T47D (cell line): ENCODE results near the gene TPRN.

ENCODE experiments used
- DNase-seq, 2 experiments: peaks; one replicate each; pipeline versions ENCODE4 v3.0.0 to v3.0.0-alpha.2; 2011 to 2012; ENCODE audit warnings: low read depth in 1 of 2, low spot score in 1 of 2
- JUND ChIP-seq: IDR thresholded peaks from 2 replicates; pipeline ENCODE4 v1.6.1; 2012; ENCODE audit warnings: low read depth
- in situ Hi-C: cut with HindIII; loops from 2 replicates; pipeline ENCODE4 v1.10.0; 2016; ENCODE audit warnings: low sequenced_read_pairs, low pct_unique_long_range_greater_than_20kb

TPRN gene

GRCh38 chr9:137226338-137227053 is 26.0 kb upstream of the TPRN start:
- DNase-seq, result peak in 1 of 2 experiments; percentile 81
- TF ChIP-seq JUND, result no peak
- in situ Hi-C loops, result no loop called here

GRCh38 chr9:137225699-137226331 is 25.3 kb upstream of the TPRN start:
- in situ Hi-C loops, result no loop called here

GRCh38 chr9:137224830-137225694 is 24.5 kb upstream of the TPRN start, which contains the start of gene CYSRT1:
Gene CYSRT1, plus strand, starts transcription at chr9:137225174. Its CDS starts 448 bp downstream, at chr9:137225622.
- in situ Hi-C loops, result no loop called here
- peak in 1 of 2 experiments; percentile 54 for DNase-seq
- no peak for TF ChIP-seq JUND

More at GRCh38 chr9:137225699-137226331, 25.3 kb upstream of the TPRN start:
- DNase-seq, result no peak
- no peak for TF ChIP-seq JUND

GRCh38 chr9:137223078-137223970 is 22.8 kb upstream of the TPRN start:
- in situ Hi-C loops, result no loop called here
- no peak; the same call in none of the 2 replicates for TF ChIP-seq JUND
- peak; percentile 99 to 100 for DNase-seq

- no peak for TF ChIP-seq JUND
- in situ Hi-C loops, result no loop called here
- peak in 1 of 2 experiments; percentile 70 for DNase-seq
Measured at GRCh38 chr9:137222190-137223077, 21.9 kb upstream of the TPRN start, which contains the start of gene RNF208. Gene RNF208, minus strand, starts transcription at chr9:137222240. Its CDS starts 1,028 bp downstream, at chr9:137221212.

GRCh38 chr9:137221506-137222111 is 21.1 kb upstream of the TPRN start:
- in situ Hi-C loops, result no loop called here
- peak in 1 of 2 experiments; percentile 55 for DNase-seq
- no peak for TF ChIP-seq JUND

GRCh38 chr9:137221095-137221505 is 20.6 kb upstream of the TPRN start:
- in situ Hi-C loops, result no loop called here
- TF ChIP-seq JUND, result no peak
- no peak for DNase-seq

- in situ Hi-C loops, result no loop called here
- no peak for TF ChIP-seq JUND
- no peak for DNase-seq
Measured at GRCh38 chr9:137220317-137221094, 20.0 kb upstream of the TPRN start.

- in situ Hi-C loops, result no loop called here
Measured at GRCh38 chr9:137219757-137220316, 19.3 kb upstream of the TPRN start.

More at GRCh38 chr9:137219757-137220316, 19.3 kb upstream of the TPRN start:
- TF ChIP-seq JUND, result no peak
- DNase-seq, result no peak
